Endothelial cell (in vitro differentiated cells): ENCODE results near the gene MTCL1. TPM values are rescaled to one million over a fixed set of nuclear protein-coding genes. Genes with fewer than 3 reads are reported as not detected.

Experiments used
- DNase-seq: peaks from one replicate; pipeline ENCODE4 v3.0.0; 2021; ENCODE audit warnings: low spot score
- H3K27ac Mint-ChIP-seq: one replicate; pipeline ENCODE4 v1.8.0; 2021; ENCODE audit warnings: mixed read lengths, inconsistent platforms; ENCODE audit not compliant: unreplicated experiment
- H3K27me3 Mint-ChIP-seq: one replicate; pipeline ENCODE4 v1.8.0; 2021; ENCODE audit warnings: mild to moderate bottlenecking, moderate library complexity, mixed read lengths, inconsistent platforms; ENCODE audit not compliant: unreplicated experiment
- H3K36me3 Mint-ChIP-seq: one replicate; pipeline ENCODE4 v1.8.0; 2021; ENCODE audit warnings: mild to moderate bottlenecking, low read depth, mixed read lengths, inconsistent platforms; ENCODE audit not compliant: unreplicated experiment
- H3K4me1 Mint-ChIP-seq: one replicate; pipeline ENCODE4 v1.8.0; 2021; ENCODE audit warnings: mild to moderate bottlenecking, mixed read lengths, inconsistent platforms; ENCODE audit not compliant: unreplicated experiment
- H3K4me3 Mint-ChIP-seq: one replicate; pipeline ENCODE4 v1.8.0; 2021; ENCODE audit warnings: mild to moderate bottlenecking, mixed read lengths, inconsistent platforms; ENCODE audit not compliant: unreplicated experiment
- H3K9me3 Mint-ChIP-seq: one replicate; pipeline ENCODE4 v1.8.0; 2021; ENCODE audit warnings: mixed read lengths, inconsistent platforms; ENCODE audit not compliant: unreplicated experiment
- total RNA-seq: library from RNA; stranded (reverse); fragmentation: NEBNext Ultra II Directional; extraction: Animal tissue kit (Norgen Biotek cat#: 25700); gene quantifications from one replicate; pipeline ENCODE4 v1.2.1, GENCODE V29; 2021; ENCODE audit not compliant: unreplicated experiment
- TF ChIP-seq, protein P1 (sequence below): fragments of 200-600 bp; sonication (generic); IDR thresholded peaks from one replicate; pipeline ENCODE4 v1.5.0; 2021; ENCODE audit warnings: antibody characterized with exemption; ENCODE audit not compliant: unreplicated experiment

Gene MTCL1
- total RNA-seq, 1 donor from 2014 or later: 3.8 TPM

DNA sequence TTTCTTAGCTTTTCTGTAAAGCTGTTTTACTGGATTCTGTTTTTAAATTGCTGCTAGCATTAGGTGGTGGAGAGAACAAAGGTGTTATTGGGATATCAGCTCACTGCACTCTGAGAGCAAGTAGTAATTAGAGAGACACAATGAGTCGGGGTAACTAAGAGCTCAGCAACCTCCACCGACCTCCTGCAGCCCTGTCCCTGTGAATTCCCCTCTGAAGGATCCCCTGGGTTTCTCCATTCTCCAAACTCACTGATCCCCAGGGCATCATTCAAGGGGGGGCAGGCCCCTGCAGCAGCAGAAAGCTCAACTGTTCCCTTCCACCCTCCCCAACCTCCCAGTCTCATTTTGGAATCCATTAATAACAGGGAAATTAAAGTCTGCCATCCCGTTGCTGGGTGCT, 73.0 kb downstream of the MTCL1 start:
- TF ChIP-seq, protein P1, sequence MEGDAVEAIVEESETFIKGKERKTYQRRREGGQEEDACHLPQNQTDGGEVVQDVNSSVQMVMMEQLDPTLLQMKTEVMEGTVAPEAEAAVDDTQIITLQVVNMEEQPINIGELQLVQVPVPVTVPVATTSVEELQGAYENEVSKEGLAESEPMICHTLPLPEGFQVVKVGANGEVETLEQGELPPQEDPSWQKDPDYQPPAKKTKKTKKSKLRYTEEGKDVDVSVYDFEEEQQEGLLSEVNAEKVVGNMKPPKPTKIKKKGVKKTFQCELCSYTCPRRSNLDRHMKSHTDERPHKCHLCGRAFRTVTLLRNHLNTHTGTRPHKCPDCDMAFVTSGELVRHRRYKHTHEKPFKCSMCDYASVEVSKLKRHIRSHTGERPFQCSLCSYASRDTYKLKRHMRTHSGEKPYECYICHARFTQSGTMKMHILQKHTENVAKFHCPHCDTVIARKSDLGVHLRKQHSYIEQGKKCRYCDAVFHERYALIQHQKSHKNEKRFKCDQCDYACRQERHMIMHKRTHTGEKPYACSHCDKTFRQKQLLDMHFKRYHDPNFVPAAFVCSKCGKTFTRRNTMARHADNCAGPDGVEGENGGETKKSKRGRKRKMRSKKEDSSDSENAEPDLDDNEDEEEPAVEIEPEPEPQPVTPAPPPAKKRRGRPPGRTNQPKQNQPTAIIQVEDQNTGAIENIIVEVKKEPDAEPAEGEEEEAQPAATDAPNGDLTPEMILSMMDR: no peak
- no peak overlapping the region for H3K27ac Mint-ChIP-seq
- H3K9me3 Mint-ChIP-seq: no peaks in the 10 kb centered on the region
- no peaks in the 10 kb centered on the region for H3K36me3 Mint-ChIP-seq
- H3K27me3 Mint-ChIP-seq: peaks cover 2% of the 10 kb centered on the region
- H3K4me3 Mint-ChIP-seq: no peak overlapping the region
- H3K4me1 Mint-ChIP-seq: peaks cover 3% of the 10 kb centered on the region
- DNase-seq: no peak

DNA sequence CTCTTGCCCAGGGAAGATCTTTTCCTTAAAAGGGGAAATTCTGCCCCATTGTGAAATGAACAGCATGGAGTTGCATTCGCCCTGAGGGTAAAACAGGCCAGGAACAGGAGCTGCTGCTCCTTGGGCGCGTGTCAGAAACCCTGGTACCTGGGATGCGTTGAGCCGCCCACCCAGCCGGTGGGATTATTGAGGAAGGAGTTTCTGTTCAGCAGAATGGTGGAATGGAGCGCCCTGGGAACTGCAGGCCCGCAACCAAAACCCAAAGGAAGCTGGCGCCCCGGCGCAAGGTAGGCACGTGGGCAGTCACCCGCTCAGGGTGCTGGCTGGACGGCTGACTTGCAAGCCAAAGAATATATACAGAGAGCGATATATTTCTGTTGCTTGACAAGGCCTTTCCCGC, 73.5 kb downstream of the MTCL1 start:
- peaks cover 2% of the 10 kb centered on the region for H3K27me3 Mint-ChIP-seq
- H3K36me3 Mint-ChIP-seq: no peaks in the 10 kb centered on the region
- H3K4me3 Mint-ChIP-seq: no peak overlapping the region
- no peak overlapping the region for H3K27ac Mint-ChIP-seq
- peaks cover 3% of the 10 kb centered on the region for H3K4me1 Mint-ChIP-seq
- TF ChIP-seq, protein P1: no peak
- DNase-seq: no peak
- H3K9me3 Mint-ChIP-seq: no peaks in the 10 kb centered on the region

DNA sequence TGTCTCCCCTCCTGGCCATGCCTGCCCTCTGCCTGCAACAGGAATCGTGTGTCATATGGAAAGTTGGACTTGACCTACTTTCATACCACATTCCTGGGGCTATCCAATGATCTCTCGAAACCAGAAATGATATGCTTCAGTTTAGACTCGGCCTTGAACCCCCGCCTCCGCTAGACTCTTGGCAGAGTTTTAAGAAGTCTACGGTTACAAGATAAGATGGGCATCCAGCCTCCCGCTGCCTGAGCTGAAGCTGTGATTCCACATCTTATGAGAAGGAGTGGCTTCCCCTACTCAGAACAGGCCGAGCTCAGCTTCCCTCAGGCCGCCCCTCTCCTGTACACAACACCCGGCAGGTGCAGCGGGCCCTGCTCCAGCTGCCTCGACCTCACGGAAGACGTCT, 73.9 kb downstream of the MTCL1 start:
- no peak for DNase-seq
- Mint-ChIP-seq H3K36me3 (no peaks in the 10 kb centered on the region), H3K27me3 (peaks cover 2% of the 10 kb centered on the region), H3K9me3 (no peaks in the 10 kb centered on the region), H3K27ac (no peak overlapping the region), H3K4me3 (no peak overlapping the region), H3K4me1 (peaks cover 3% of the 10 kb centered on the region)
- TF ChIP-seq, protein P1: no peak

DNA sequence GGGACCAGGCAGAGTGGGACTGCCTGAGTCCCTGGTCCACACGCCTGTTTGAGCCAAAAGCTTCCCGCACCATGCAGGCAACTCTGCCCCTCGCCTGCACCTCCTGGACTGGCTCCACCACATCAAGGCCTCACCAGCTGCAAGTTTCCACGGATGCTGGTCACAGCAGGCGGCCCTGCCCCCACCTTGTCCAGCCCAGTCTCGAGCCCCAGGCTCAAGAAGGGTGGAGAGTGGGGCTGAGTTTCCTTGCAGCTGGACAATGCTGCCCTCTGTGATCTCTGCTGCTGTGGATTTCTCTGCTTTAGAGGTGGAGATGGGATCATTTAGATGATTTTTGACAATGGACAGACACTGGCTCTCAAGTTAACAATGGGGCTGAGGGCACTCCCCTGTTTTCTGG, 74.9 kb downstream of the MTCL1 start:
- H3K27me3 Mint-ChIP-seq: peaks cover 2% of the 10 kb centered on the region
- no peaks in the 10 kb centered on the region for H3K9me3 Mint-ChIP-seq
- TF ChIP-seq, protein P1: no peak
- no peaks in the 10 kb centered on the region for H3K36me3 Mint-ChIP-seq
- DNase-seq: no peak
- no peak overlapping the region for H3K27ac Mint-ChIP-seq
- H3K4me3 Mint-ChIP-seq: no peak overlapping the region
- peaks cover 3% of the 10 kb centered on the region for H3K4me1 Mint-ChIP-seq

DNA sequence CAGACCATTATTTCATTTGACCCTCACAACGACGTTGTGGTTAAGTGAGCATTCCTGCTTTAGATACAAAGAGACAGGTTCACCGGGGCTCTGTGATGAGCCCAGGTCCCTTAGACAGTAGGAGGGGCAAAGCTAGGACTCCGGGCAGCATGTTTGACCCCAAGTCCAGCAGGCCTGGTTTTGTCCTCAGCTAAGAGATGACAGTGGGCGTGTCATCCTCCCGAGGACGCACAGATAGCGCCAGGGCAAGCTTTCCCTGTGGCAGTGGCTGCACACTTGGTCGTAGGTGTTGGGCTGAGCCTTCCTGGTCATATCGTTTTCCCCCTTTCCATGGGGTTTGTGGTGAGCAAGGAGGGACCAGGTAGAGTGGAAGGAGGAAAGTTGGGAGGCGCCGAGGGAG, 76.3 kb downstream of the MTCL1 start:
- Mint-ChIP-seq H3K4me3 (no peak overlapping the region), H3K36me3 (no peaks in the 10 kb centered on the region), H3K27me3 (peaks cover 2% of the 10 kb centered on the region), H3K4me1 (peaks cover 3% of the 10 kb centered on the region), H3K9me3 (no peaks in the 10 kb centered on the region), H3K27ac (no peak overlapping the region)
- no peak for DNase-seq
- TF ChIP-seq, protein P1: no peak
